HG03066 (cell line): ENCODE results near the gene MBD2.
"Not testable (repeated sequence)": the region's sequence is repeated elsewhere in the genome, so short reads cannot be mapped to it uniquely, and the experiment has no call there.

Source experiments
- ATAC-seq: cut with Tn5 transposase; IDR thresholded peaks from one replicate; pipeline ENCODE4 v1.9.1; 2021; ENCODE audit warnings: low read depth; ENCODE audit not compliant: unreplicated experiment

MBD2 gene, protein sequence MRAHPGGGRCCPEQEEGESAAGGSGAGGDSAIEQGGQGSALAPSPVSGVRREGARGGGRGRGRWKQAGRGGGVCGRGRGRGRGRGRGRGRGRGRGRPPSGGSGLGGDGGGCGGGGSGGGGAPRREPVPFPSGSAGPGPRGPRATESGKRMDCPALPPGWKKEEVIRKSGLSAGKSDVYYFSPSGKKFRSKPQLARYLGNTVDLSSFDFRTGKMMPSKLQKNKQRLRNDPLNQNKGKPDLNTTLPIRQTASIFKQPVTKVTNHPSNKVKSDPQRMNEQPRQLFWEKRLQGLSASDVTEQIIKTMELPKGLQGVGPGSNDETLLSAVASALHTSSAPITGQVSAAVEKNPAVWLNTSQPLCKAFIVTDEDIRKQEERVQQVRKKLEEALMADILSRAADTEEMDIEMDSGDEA

DNA sequence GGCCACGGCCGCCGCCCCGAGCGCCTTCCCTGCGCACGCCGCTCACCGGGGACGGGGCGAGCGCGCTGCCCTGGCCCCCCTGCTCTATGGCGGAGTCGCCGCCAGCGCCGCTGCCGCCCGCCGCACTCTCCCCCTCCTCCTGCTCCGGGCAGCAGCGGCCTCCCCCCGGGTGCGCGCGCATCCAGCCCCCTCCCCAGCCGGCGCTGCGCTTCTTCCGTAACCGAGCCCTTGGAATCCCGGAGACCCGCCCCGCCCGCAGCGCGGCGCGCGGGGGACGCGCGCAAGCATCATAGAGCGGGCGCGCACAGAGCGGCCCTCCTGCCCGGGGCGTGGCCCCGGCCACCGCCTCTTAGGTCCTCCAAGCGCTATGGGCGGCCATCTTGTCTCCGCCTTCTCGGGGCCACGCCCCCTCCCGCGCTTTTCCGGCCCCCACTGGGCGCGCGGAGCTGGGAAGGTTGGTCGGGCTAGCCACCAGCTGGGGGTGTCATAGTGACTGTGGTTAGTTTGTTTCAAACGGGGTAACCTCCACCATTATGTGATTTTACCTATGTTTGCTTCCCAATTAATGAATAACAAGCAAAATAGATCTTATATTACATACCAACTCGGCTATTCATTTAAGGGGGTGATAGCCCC lies at the start of gene MBD2:
Gene MBD2 (minus strand): TSS at position 291 of the 636 bp plus-strand sequence. CDS start 110 bp downstream, at position 181.
- ATAC-seq = peak; percentile 87

DNA sequence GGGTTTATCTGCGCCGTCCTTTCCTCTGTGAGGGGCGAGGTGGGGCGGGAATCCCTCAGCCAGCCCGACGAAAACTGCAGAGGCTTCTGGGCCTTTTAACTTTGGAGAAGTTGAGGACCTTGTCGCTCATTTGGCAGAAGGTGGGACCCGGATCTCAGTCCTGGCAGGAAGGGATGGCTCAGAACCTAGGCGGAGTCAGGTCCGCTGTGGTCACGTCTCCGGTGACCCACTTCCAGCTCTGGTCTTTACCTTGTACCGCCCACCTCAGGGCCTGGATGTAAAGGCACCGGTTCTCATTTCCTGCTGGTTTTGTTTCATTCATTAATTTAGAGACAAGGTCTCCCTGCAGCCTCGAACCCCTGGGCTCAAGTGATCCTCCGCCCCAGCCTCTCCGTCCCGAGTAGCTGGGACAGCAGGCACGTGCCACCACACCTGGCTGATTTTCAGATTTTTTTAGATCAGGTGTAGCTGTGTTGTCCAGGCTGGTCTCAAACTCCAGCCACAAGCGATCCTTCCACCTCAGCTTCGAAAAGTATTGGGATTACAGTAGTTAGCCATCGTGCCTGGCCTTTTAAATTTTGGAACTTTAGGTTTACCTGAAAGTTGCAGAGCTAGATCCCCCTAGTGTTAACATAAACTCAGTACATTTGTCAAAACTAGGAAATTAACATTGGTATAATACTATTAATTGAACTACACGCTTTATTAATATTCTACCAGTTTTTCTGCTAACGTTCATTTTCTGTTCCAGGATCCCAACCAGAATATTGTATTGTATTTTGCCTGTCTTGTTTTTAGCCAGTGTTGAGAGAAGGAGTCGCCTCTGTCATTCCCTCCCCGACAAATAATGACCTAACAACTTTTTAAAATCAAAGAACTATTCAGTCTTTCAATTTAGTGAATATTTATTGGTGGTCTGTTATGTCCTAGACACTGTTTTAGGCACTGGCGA lies 45.7 kb upstream of the MBD2 start:
- peak; percentile 44 for ATAC-seq

DNA sequence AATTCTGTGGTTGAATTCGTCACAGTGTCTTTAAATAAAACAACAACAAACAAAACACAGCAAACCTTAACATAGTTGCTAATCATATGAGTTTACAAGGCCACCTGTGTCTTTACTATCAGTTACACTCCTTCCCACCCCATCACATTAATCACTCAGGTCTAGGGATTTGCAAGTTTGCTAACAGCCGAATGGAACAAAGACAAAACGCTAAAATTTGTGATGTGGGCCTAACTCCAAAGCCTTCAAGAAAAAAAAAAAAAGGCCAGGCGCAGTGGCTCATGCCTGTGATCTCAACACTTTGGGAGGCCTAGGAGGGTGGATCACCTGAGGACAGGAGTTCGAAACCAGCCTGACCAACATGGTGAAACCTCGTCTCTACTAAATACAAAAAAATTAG lies 44.3 kb upstream of the MBD2 start:
- no peak for ATAC-seq

DNA sequence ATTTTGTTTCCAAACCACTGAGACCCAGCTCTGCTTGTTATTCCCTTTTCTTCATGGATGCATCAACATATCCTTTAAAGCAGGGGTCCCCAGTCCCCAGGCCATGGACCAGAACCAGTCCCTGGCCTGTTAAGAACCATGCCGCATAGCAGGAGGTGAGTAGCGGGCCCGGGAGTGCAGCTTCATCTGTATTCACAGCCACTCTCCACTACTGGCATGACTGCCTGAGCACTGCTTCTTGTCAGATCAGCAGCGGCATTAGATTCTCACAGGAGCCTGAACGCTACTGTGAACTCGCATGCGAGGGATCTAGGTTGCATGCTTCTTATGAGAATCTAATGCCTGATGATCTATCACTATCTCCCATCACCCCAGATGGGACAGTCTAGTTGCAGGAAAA lies 43.2 kb upstream of the MBD2 start:
- ATAC-seq = no peak

DNA sequence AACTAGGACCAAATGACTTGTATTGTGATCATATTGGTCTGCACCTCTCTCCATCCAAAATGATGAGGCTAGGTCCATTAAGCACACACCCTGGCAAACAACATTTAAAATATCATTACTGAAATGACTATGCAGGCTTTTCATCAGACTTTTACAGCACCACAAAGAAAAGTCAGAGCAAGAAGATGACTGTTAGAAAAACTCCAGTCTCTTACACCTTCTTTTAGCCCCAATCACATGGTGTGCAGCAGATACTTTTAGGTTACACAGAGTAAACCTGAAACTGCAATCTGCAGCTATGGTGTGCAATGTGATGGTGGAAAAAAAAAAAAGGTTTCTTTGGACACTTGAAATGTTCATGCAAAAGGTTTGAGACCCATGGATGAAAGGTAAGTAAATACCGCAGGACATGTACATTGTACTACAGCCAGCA lies 39.5 kb upstream of the MBD2 start:
- peak; percentile 72 for ATAC-seq

DNA sequence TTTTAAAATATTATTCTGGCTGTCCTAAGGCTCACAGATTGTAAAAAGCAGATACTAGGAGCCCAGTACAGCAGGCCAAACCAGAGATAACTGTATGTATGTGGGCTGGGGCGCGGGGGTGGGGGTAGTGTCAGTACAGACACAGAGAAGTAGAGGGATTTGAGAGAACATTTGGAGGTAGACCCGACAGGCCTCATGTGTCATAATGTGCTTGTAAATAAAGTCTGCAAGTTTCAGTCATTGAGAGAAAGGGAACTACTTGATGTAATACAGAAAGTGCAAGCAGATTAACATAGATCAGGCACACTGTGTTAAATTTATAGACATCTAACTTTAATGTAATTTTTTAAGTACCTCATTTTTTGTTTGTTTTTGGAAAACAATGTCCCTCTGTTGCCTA lies 37.4 kb upstream of the MBD2 start:
- peak; percentile 66 for ATAC-seq

DNA sequence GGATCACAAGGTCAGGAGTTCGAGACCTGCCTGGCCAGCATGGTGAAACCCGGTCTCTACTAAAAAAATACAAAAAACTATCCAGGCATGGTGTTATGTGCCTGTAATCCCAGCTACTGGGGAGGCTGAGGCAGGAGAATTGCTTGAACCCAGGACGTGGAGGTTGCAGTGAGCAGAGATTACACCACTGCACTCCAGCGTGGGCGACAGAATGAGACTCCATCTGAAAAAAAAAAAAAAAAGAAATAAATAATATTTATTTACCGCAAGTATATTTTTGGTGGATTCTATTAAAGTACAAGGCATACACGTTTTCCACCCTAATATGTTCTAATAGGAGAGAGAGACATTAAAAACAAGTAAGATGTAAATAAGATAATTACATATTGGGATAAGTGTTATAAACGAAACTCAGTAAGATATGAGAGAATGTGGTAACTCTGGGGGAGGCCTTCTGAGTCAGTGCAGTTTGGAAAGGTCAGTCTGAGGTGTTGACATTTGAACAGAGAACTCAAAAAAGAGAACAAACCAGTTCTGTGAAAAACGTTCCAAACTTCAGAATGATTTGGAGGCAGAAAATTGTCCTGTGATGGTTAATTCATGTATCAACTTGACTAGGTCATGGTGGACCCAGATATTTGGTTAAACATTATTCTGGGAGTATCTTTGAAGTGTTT lies 36.1 kb upstream of the MBD2 start:
- no peak for ATAC-seq

DNA sequence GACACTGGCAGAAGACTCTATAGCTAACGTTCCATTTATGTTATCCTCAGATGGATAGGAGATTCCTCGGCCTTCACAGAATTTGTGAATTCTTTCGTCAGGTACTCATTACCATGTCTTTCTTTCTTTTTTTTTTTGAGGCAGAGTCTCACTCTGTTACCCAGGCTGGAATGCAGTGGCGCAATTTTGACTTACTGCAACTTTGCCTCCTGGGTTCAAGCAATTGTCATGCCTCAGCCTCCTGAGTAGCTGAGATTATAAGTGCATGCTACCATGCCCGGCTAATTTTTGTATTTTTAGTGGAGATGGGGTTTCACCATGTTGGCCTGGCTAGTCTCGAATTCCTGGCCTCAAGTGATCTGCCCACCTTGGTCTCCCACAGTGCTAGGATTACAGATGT lies 33.3 kb upstream of the MBD2 start:
- not testable (repeated sequence) for ATAC-seq

DNA sequence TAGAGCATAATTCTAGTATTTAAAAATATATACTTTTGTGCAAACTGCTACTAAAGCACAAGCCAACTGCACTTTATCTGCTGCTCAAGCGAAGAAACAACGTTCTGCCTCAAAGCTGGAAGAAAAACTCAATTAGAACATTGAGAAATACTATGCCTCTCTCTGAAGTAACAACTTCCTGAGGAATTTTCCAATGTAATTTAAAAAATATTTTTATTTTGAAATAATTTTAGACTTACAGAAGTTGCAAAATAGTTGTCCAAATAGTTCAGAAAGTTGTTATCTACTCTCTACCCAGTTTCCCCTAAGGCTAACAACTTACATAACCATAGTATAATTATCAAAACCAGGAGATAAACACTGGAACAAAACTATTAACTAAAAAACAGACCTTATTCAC lies 32.5 kb upstream of the MBD2 start:
- ATAC-seq = no peak

DNA sequence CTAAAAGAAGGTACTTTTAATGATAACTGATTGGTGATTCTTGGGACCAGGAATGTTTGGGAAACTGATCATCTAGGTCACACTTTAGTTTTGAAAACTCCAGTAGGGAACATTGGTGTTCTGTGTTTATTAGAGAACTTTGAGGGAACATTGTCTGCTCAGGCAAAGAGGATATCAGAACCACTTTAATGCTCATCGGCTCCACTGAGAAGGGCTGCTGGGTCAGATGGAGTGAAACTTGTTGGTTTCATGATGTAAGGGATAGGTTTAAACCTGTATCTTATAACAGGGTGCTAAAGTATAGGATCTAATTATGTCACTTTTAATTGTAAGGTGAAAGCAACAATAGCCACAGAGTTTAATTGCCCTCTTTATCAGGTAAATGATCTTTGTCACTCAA lies 30.7 kb upstream of the MBD2 start:
- ATAC-seq = no peak

DNA sequence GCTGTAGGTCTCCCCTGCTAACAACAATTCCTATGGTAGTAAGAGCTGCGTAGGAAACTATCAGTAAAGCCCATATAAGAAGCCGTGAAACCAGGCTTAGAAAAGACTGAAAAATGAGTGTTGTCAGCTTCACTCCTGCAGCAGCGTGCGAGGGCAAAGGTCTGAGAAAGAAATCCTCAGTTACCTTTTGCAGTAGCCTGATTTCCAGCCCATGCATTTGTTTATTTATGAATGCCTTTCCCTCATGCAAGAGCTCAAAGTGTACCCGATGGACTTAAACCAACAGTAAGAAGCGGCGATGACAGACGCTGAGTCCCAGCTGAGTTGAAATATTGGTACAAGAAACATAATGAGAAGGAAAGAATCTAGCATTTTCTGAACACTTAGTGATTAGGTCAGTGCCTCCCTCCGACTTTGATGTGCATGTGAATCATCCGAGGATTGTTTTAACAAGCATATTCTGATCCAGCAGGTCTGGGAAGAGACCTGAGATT lies 29.8 kb upstream of the MBD2 start:
- no peak for ATAC-seq

DNA sequence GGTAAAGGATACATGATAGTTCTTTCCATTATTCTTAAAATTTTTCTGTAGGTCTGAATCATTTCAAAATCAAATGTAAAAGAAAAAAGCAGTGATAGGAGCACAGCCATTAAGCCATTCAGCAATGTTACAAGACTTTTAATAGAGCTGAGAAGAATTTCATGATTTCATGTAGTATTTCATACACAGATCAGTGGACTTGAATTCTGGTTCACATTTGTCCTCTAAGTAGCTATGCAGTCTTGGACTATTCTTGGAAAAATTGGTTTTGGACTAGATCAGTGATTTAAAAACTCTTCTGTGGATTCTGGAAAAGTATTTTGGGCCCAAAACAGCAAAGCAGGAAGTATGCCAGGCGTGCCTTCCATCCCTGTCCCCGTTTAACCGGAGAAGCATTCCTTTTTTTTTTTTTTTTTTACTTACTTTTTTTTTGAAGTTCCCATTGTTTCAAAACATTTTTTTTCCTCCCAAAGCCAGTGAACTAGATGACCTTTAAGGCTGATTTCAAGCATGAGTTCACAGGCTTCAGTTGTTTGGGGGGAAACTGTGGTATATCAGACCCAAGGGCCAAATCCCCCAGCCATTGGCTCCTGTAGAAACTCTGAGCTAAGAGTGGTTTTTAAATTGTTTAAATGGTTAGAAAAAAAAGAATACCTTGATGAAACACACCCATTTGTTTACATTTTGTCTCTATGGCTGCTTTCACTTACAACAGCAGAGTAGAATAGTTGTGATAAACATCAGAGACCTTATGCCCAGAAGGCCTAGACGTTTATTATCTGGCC lies 27.3 kb upstream of the MBD2 start:
- ATAC-seq = no peak

DNA sequence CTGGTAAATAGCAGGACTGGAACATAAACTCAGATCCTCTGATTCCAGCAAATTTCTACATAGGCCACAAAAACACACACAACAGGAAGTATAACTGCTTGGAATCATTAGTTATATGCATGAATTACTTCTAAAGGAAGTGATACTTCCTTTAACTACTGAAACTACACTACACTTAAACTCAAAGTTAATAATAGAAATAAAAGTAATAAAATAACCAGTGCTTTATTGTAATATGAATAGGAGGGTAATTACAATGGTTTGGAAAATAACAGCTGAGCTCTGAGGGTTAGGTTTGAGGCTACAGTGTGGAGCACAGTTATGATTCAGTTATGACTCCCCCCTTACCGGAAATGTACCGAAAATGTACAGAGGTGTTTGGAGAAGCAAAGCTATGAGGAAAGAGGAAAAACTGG lies 26.4 kb upstream of the MBD2 start:
- ATAC-seq = peak; percentile 72

DNA sequence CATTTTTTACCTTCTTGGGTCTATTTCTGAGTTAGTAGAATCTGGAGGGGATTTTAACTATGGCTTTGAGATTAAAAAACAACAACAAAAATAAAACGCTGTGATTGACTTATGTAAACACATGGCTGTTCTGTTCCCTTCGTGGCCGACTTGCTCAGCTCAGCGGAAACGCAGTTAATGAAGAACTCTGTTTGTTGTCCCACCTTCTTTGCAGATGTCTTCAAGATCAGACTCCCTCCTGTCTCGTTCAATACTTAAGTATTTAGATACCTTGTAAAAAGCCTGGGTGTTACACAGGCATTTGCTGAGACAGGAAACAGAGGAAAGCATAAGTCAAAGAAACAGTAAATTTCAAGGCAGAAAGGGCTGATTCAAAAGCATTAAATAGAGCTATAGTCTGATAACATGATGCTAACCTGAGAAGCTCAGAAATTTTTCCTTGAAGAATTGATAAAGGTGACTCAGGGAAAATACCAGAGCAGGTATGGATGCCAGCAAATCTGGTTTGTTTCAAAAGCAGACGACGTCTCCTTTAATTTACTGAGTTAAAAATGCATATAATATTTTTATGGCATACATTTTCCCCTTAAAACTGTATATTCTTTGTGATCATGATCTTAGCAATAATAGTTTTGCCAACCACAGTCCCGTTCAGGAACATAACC lies 23.2 kb upstream of the MBD2 start:
- no peak for ATAC-seq

DNA sequence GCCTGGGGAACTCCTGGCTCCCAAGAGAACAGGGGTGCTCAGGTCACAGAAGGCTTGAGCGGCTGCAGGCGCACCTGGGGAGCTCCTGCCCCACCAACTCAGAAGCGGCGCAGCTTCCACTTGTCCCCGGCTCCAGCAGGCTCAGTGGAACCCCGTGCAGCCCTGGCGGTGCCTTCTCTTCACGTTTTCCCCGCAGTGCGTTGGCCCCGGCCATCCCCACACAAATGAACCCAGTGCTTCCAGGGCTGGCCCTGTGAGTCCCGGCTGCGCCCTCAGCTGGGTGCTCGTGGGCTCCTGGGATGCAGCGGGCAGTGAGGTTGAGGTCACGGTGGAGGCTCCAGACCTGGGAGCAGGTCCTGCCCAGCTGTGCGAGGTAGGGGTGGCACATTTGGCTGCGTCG lies 17.9 kb upstream of the MBD2 start:
- ATAC-seq = no peak

DNA sequence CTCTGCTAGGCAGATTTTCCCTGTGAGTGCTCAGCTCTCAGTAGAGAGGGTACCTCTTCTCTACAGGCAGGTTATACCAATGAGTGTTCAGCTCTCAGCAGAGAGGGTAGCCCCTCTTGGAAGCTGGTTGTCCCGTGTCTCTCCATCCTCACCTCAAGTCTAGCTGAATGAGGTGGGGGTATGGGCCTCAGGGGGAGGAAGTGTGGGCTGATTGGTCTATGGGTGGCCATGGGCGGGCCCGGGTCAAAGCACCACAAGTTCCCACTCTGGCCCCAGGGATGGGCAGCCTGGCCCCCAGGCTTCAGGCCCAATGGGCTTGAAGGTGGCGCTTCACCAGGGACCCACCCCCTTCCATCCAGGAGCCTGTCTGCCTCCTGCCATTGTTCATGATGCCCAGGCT lies 17.0 kb upstream of the MBD2 start:
- no peak for ATAC-seq

DNA sequence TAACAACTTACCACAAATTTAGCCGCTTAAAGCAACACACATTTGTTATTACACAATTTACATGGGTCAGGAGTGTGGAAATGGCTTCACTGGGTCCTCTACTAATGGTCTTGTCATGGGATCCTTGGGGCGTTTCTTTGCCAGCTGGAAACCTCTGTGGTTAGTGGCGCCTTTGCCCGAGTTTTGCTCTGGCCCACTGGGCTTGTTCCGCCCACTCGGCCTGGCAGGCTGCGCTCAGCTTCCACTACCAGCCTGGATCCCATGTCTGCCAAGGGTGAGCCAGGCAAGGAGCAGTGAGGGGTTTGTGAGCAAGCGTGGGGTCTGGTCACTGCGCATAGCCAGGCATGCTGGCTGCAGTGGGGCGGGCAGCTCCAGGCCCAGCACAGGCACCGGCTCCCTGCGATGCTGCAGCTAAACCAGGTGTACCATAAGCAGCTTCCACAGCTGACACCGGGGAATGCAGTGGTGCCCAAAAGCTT lies 16.2 kb upstream of the MBD2 start:
- ATAC-seq = no peak

DNA sequence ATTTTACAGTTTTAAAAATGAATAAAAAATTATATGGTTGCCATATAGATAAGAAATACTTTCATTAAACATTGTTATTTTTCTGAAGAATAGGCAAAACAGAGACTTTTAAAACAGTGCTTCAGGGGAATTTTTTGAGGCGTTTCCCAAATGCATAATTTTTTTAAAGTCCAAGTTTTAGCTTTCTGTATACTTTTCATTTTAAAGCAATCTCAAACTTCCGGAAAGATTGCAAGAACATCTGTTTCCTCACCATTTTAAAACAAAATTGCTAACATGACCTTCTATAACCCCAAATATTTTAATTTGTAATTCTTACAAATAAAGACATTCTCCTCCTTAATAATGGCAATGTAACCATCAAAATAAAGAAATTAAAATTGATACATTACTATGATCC lies 15.1 kb upstream of the MBD2 start:
- ATAC-seq = no peak

DNA sequence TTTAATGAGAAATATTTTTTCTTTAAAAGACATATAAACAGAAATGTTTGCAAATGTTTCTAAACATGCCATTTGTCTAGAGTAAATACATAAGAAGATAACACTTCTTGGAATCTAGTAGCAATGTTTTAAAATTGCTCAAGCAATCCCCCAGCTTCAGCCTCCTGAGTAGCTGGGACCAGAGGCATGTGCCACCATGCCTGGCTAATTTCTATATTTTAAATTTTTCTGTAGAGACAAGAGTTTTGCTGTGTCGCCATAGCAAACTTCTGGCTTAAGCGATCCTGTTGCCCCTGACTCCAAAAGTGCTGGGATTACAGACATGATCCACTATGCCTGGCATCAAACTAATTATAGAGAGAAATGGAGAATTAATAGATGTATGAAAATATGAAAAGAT lies 14.6 kb upstream of the MBD2 start:
- ATAC-seq = no peak
